H9 (cell line): Measurements from ENCODE around the gene NTRK2. TPM values are rescaled to one million over a fixed set of nuclear protein-coding genes. Genes with fewer than 3 reads are reported as not detected.

Experiments
- DNase-seq: peaks from one replicate; pipeline ENCODE4 v3.0.0-alpha.2; 2017
- H2AFZ ChIP-seq: one replicate; pipeline ENCODE4 v1.6.1; 2013; ENCODE audit warnings: mild to moderate bottlenecking, low read length, control low read depth, moderate library complexity
- H2AK5ac ChIP-seq: 2 replicates; pipeline ENCODE4 v1.6.1; 2013; ENCODE audit warnings: low read length, control low read depth, mixed read lengths; ENCODE audit not compliant: insufficient read length
- H2BK120ac ChIP-seq: one replicate; pipeline ENCODE4 v1.6.1; 2013; ENCODE audit warnings: low read depth, mild to moderate bottlenecking, low read length, control low read depth, inconsistent platforms; ENCODE audit not compliant: poor library complexity, severe bottlenecking
- H2BK12ac ChIP-seq: 2 replicates; pipeline ENCODE4 v1.6.1; 2013; ENCODE audit warnings: low read length, control low read depth, mixed read lengths, low read depth; ENCODE audit not compliant: insufficient read length
- H2BK15ac ChIP-seq: 2 replicates; pipeline ENCODE4 v1.6.1; 2013; ENCODE audit warnings: low read depth, low read length, control low read depth
- H2BK20ac ChIP-seq: one replicate; pipeline ENCODE4 v1.6.1; 2013; ENCODE audit warnings: low read depth, mild to moderate bottlenecking, low read length, control low read depth, inconsistent platforms; ENCODE audit not compliant: poor library complexity, severe bottlenecking
- H2BK5ac ChIP-seq: 2 replicates; pipeline ENCODE4 v1.6.1; 2013; ENCODE audit warnings: low read length, control low read depth, mixed read lengths; ENCODE audit not compliant: insufficient read length
- H3K14ac ChIP-seq: 2 replicates; pipeline ENCODE4 v1.6.1; 2013; ENCODE audit warnings: low read length, control low read depth; ENCODE audit not compliant: insufficient read depth
- H3K18ac ChIP-seq: 2 replicates; pipeline ENCODE4 v1.6.1; 2013; ENCODE audit warnings: low read depth, mild to moderate bottlenecking, mixed read lengths, low read length, control low read depth; ENCODE audit not compliant: insufficient read length
- H3K23ac ChIP-seq: 2 replicates; pipeline ENCODE4 v1.6.1; 2013; ENCODE audit warnings: low read length, control low read depth, mixed read lengths, low read depth; ENCODE audit not compliant: insufficient read length
- H3K23me2 ChIP-seq: 2 replicates; pipeline ENCODE4 v1.6.1; 2013; ENCODE audit warnings: low read depth, mild to moderate bottlenecking, mixed read lengths, low read length, control low read depth; ENCODE audit not compliant: insufficient read length, poor library complexity, severe bottlenecking
- H3K27ac ChIP-seq: 2 replicates; pipeline ENCODE4 v1.5.1; 2013; ENCODE audit warnings: low read length, control low read depth, mixed read lengths, low read depth; ENCODE audit not compliant: insufficient read length
- H3K27me3 ChIP-seq: 2 replicates; pipeline ENCODE4 v1.6.1; 2013; ENCODE audit warnings: low read length, control low read depth, inconsistent platforms; ENCODE audit not compliant: insufficient read depth
- H3K4ac ChIP-seq: 2 replicates; pipeline ENCODE4 v1.6.1; 2013; ENCODE audit warnings: low read depth, mild to moderate bottlenecking, control low read depth, inconsistent platforms, low read length, moderate library complexity
- H3K4me1 ChIP-seq: 2 replicates; pipeline ENCODE4 v1.6.1; 2013; ENCODE audit warnings: low read length, control low read depth, inconsistent platforms; ENCODE audit not compliant: insufficient read depth
- H3K4me2 ChIP-seq: 2 replicates; pipeline ENCODE4 v1.6.1; 2013; ENCODE audit warnings: low read length, control low read depth, mixed read lengths; ENCODE audit not compliant: insufficient read length, insufficient read depth
- H3K56ac ChIP-seq: 2 replicates; pipeline ENCODE4 v1.6.1; 2013; ENCODE audit warnings: low read depth, mild to moderate bottlenecking, mixed read lengths, low read length, control low read depth; ENCODE audit not compliant: insufficient read length
- H3K79me1 ChIP-seq: 2 replicates; pipeline ENCODE4 v1.6.1; 2013; ENCODE audit warnings: low read depth, mild to moderate bottlenecking, moderate library complexity, low read length, control low read depth, inconsistent platforms; ENCODE audit not compliant: insufficient read depth, poor library complexity, severe bottlenecking
- H3K79me2 ChIP-seq: 2 replicates; pipeline ENCODE4 v1.6.1; 2013; ENCODE audit warnings: low read length, control low read depth, inconsistent platforms; ENCODE audit not compliant: insufficient read depth
- H3K9ac ChIP-seq: 2 replicates; pipeline ENCODE4 v1.6.1; 2013; ENCODE audit warnings: low read length, control low read depth, mixed read lengths; ENCODE audit not compliant: insufficient read length; ENCODE audit errors: extremely low read depth
- H3K9me3 ChIP-seq: one replicate; pipeline ENCODE4 v1.6.1; 2013; ENCODE audit warnings: low read depth, low read length, inconsistent platforms; ENCODE audit not compliant: control insufficient read depth
- H3T11ph ChIP-seq: one replicate; pipeline ENCODE4 v1.6.1; 2013; ENCODE audit warnings: mild to moderate bottlenecking, low read length, control low read depth, inconsistent platforms
- H4K20me1 ChIP-seq: one replicate; pipeline ENCODE4 v1.6.1; 2013; ENCODE audit not compliant: control insufficient read depth, insufficient read length, insufficient read depth
- H4K5ac ChIP-seq: 2 replicates; pipeline ENCODE4 v1.6.1; 2013; ENCODE audit warnings: low read depth, mild to moderate bottlenecking, mixed read lengths, low read length, control low read depth; ENCODE audit not compliant: insufficient read length
- H4K8ac ChIP-seq: replicated peaks from 2 replicates; pipeline ENCODE4 v1.6.1; 2013; ENCODE audit warnings: low read length, control low read depth, mixed read lengths, low read depth; ENCODE audit not compliant: insufficient read length
- H4K91ac ChIP-seq: 2 replicates; pipeline ENCODE4 v1.6.1; 2013; ENCODE audit warnings: low read depth, mild to moderate bottlenecking, moderate library complexity, mixed read lengths, low read length, control low read depth; ENCODE audit not compliant: insufficient read length
- H3K27ac Mint-ChIP-seq, 3 experiments: 2 replicates in 2 of 3; 3 replicates in 1 of 3; pipeline ENCODE4 v1.8.0; 2020 to 2021; ENCODE audit warnings: mixed read lengths in 3 of 3, mild to moderate bottlenecking in 1 of 3, moderate library complexity in 1 of 3
- H3K27me3 Mint-ChIP-seq: 2 replicates; pipeline ENCODE4 v1.8.0; 2021; ENCODE audit warnings: low read depth, mild to moderate bottlenecking, moderate library complexity, mixed read lengths
- H3K36me3 Mint-ChIP-seq, 3 experiments: 2 replicates in 2 of 3; 3 replicates in 1 of 3; pipeline ENCODE4 v1.8.0; 2020 to 2021; ENCODE audit warnings: low read depth in 3 of 3, mixed read lengths in 3 of 3; ENCODE audit not compliant: insufficient read depth in 1 of 3
- H3K4me1 Mint-ChIP-seq, 2 experiments: 2 replicates each; pipeline ENCODE4 v1.8.0; 2020; ENCODE audit warnings: mixed read lengths in 2 of 2
- H3K4me3 Mint-ChIP-seq, 2 experiments: 2 replicates in 1 of 2; 3 replicates in 1 of 2; pipeline ENCODE4 v1.8.0; 2020 to 2021; ENCODE audit warnings: mild to moderate bottlenecking in 2 of 2, mixed read lengths in 2 of 2, moderate library complexity in 1 of 2
- H3K9me3 Mint-ChIP-seq, 2 experiments: 2 replicates in 1 of 2; 3 replicates in 1 of 2; pipeline ENCODE4 v1.8.0; 2020; ENCODE audit warnings: mild to moderate bottlenecking in 2 of 2, mixed read lengths in 2 of 2, moderate library complexity in 1 of 2
- WGBS: extraction: QIAGEN DNeasy Blood & Tissue Kit; methylation state at CpG from one replicate; pipeline ENCODE4 v1.1.7; 2013; ENCODE audit warnings: missing lambda C conversion rate, low lambda C conversion rate, mixed read lengths; ENCODE audit not compliant: insufficient read length; ENCODE audit errors: extremely low coverage; 5-methylcytosine and 5-hydroxymethylcytosine counted together
- total RNA-seq: library from RNA; stranded (reverse); gene quantifications from 2 replicates; pipeline ENCODE4 v1.2.1, GENCODE V29; 2021
- TF ChIP-seq, protein P1 (sequence below): fragments of 200-600 bp; sonication (generic); conservative IDR thresholded peaks from 3 replicates; pipeline ENCODE4 v1.8.0; 2021; ENCODE audit warnings: antibody characterized with exemption, mild to moderate bottlenecking

NTRK2 gene
- total RNA-seq, 1 experiment from 2014 or later = 0.02 TPM

DNA sequence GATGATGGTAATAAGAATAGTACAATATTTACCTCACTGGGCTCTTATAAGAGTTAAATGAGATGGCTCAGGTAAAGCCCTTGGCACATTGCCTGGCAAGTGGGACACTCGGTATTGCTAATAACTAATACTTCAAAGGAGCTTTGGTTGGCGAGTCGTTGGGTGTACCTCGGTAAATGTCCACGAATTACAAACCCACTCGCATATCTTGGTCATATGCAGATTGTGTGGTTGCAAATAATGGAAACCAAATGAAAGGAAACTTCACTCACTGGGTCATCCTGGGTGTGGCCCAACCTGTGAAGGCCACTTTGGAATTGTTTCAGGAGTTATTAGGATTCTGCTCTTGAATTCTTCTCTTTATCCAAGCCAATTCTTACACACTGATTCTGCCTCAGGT, 147.5 kb downstream of the NTRK2 start:
- H3T11ph ChIP-seq = no peak overlapping the region
- H4K91ac ChIP-seq = no peak overlapping the region
- H2AFZ ChIP-seq = no peak overlapping the region
- WGBS = no CpG with 5 or more reads among the region's 6 CpGs
- H3K36me3 Mint-ChIP-seq = no peaks in the 10 kb centered on the region
- DNase-seq = no peak
- H3K4ac ChIP-seq = no peak overlapping the region
- no peak overlapping the region for H3K14ac ChIP-seq
- no peaks in the 10 kb centered on the region for H3K9me3 ChIP-seq
- no peak overlapping the region for H4K5ac ChIP-seq
- no peak overlapping the region for H3K56ac ChIP-seq
- H3K79me1 ChIP-seq = no peaks in the 10 kb centered on the region
- no peak overlapping the region for H2BK12ac ChIP-seq
- H2BK15ac ChIP-seq = no peak overlapping the region
- H2BK20ac ChIP-seq = no peak overlapping the region
- no peak overlapping the region for H3K4me2 ChIP-seq
- H4K8ac ChIP-seq = no peak overlapping the region
- H3K4me3 Mint-ChIP-seq = no peak overlapping the region
- H2AK5ac ChIP-seq = no peak overlapping the region
- H3K27me3 Mint-ChIP-seq = no peaks in the 10 kb centered on the region
- H2BK120ac ChIP-seq = no peak overlapping the region
- H3K9me3 Mint-ChIP-seq = no peaks in the 10 kb centered on the region
- no peak overlapping the region for H3K9ac ChIP-seq
- H3K4me1 ChIP-seq = no peaks in the 10 kb centered on the region
- no peak overlapping the region for H3K27ac ChIP-seq
- TF ChIP-seq, protein P1, sequence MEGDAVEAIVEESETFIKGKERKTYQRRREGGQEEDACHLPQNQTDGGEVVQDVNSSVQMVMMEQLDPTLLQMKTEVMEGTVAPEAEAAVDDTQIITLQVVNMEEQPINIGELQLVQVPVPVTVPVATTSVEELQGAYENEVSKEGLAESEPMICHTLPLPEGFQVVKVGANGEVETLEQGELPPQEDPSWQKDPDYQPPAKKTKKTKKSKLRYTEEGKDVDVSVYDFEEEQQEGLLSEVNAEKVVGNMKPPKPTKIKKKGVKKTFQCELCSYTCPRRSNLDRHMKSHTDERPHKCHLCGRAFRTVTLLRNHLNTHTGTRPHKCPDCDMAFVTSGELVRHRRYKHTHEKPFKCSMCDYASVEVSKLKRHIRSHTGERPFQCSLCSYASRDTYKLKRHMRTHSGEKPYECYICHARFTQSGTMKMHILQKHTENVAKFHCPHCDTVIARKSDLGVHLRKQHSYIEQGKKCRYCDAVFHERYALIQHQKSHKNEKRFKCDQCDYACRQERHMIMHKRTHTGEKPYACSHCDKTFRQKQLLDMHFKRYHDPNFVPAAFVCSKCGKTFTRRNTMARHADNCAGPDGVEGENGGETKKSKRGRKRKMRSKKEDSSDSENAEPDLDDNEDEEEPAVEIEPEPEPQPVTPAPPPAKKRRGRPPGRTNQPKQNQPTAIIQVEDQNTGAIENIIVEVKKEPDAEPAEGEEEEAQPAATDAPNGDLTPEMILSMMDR = no peak
- H3K23ac ChIP-seq = no peak overlapping the region
- H4K20me1 ChIP-seq = no peaks in the 10 kb centered on the region
- no peaks in the 10 kb centered on the region for H3K27me3 ChIP-seq
- H3K27ac Mint-ChIP-seq = no peak overlapping the region
- H3K4me1 Mint-ChIP-seq = peaks cover 18 to 34% of the 10 kb centered on the region in 2 experiments
- no peak overlapping the region for H3K18ac ChIP-seq
- no peak overlapping the region for H2BK5ac ChIP-seq
- H3K23me2 ChIP-seq = no peaks in the 10 kb centered on the region
- H3K79me2 ChIP-seq = no peaks in the 10 kb centered on the region
